ENCODE measurements around the gene DDX52.
"Not testable (repeated sequence)": the region's sequence is repeated elsewhere in the genome, so short reads cannot be mapped to it uniquely, and the experiment has no call there.

DDX52 gene

GRCh38 chr17:37643869-37644268 is 623 bp upstream of the DDX52 start:
- Histone ChIP-seq H3K27ac (ENCODE audit: low read depth, low read length) (no peak overlapping the region), H3K4me1 (ENCODE audit: control insufficient read depth, insufficient read depth, low read length) (peaks cover 6% of the 10 kb centered on the region), H3K9ac (ENCODE audit: low read length) (no peak overlapping the region), H3K36me3 (ENCODE audit: control insufficient read depth, insufficient read depth, low read length) (peaks cover 3% of the 10 kb centered on the region), H3K4me3 (ENCODE audit: low read length) (peak overlapping the region; percentile 85), H3K27me3 (ENCODE audit: control insufficient read depth, insufficient read depth, low read length) (no peaks in the 10 kb centered on the region)

GRCh38 chr17:37642681-37643080 is 565 bp downstream of the DDX52 start:
- Histone ChIP-seq H3K4me1 (ENCODE audit: control insufficient read depth, insufficient read depth, low read length) (peaks cover 6% of the 10 kb centered on the region), H3K27ac (ENCODE audit: low read depth, low read length) (peak overlapping the region; percentile 89), H3K9ac (ENCODE audit: low read length) (peak overlapping the region; percentile 87), H3K27me3 (ENCODE audit: control insufficient read depth, insufficient read depth, low read length) (no peaks in the 10 kb centered on the region), H3K36me3 (ENCODE audit: control insufficient read depth, insufficient read depth, low read length) (peaks cover 3% of the 10 kb centered on the region), H3K4me3 (ENCODE audit: low read length) (peak overlapping the region; percentile 85)

GRCh38 chr17:37640015-37640414 is 3.2 kb downstream of the DDX52 start:
- Histone ChIP-seq H3K27ac (ENCODE audit: low read depth, low read length) (no peak overlapping the region), H3K36me3 (ENCODE audit: control insufficient read depth, insufficient read depth, low read length) (peaks cover 7% of the 10 kb centered on the region), H3K4me1 (ENCODE audit: control insufficient read depth, insufficient read depth, low read length) (peaks cover 6% of the 10 kb centered on the region), H3K4me3 (ENCODE audit: low read length) (no peak overlapping the region), H3K27me3 (ENCODE audit: control insufficient read depth, insufficient read depth, low read length) (no peaks in the 10 kb centered on the region), H3K9ac (ENCODE audit: low read length) (no peak overlapping the region)

GRCh38 chr17:37637956-37638355 is 5.3 kb downstream of the DDX52 start:
- H3K9ac ChIP-seq (ENCODE audit: low read length) = no peak overlapping the region
- no peak overlapping the region for H3K4me3 ChIP-seq (ENCODE audit: low read length)
- H3K36me3 ChIP-seq (ENCODE audit: control insufficient read depth, insufficient read depth, low read length) = peaks cover 7% of the 10 kb centered on the region
- H3K27me3 ChIP-seq (ENCODE audit: control insufficient read depth, insufficient read depth, low read length) = no peaks in the 10 kb centered on the region
- peaks cover 6% of the 10 kb centered on the region for H3K4me1 ChIP-seq (ENCODE audit: control insufficient read depth, insufficient read depth, low read length)
- H3K27ac ChIP-seq (ENCODE audit: low read depth, low read length) = no peak overlapping the region

GRCh38 chr17:37616430-37616829 is 26.8 kb downstream of the DDX52 start:
- H3K27ac ChIP-seq (ENCODE audit: low read depth, low read length); H3K9ac ChIP-seq (ENCODE audit: low read length); H3K4me3 ChIP-seq (ENCODE audit: low read length); H3K36me3 ChIP-seq (ENCODE audit: control insufficient read depth, insufficient read depth, low read length); H3K27me3 ChIP-seq (ENCODE audit: control insufficient read depth, insufficient read depth, low read length); H3K4me1 ChIP-seq (ENCODE audit: control insufficient read depth, insufficient read depth, low read length): not testable (repeated sequence)

GRCh38 chr17:37614823-37615222 is 28.4 kb downstream of the DDX52 start:
- Histone ChIP-seq H3K36me3 (ENCODE audit: control insufficient read depth, insufficient read depth, low read length) (peaks cover 2% of the 10 kb centered on the region), H3K9ac (ENCODE audit: low read length) (no peak overlapping the region), H3K27ac (ENCODE audit: low read depth, low read length) (no peak overlapping the region), H3K27me3 (ENCODE audit: control insufficient read depth, insufficient read depth, low read length) (no peaks in the 10 kb centered on the region), H3K4me3 (ENCODE audit: low read length) (no peak overlapping the region), H3K4me1 (ENCODE audit: control insufficient read depth, insufficient read depth, low read length) (peaks cover under 1% of the 10 kb centered on the region)

- peaks cover 2% of the 10 kb centered on the region for H3K4me1 ChIP-seq (ENCODE audit: control insufficient read depth, insufficient read depth, low read length)
- peaks cover 2% of the 10 kb centered on the region for H3K36me3 ChIP-seq (ENCODE audit: control insufficient read depth, insufficient read depth, low read length)
- H3K27ac ChIP-seq (ENCODE audit: low read depth, low read length) = no peak overlapping the region
- no peak overlapping the region for H3K9ac ChIP-seq (ENCODE audit: low read length)
- H3K27me3 ChIP-seq (ENCODE audit: control insufficient read depth, insufficient read depth, low read length) = no peaks in the 10 kb centered on the region
- H3K4me3 ChIP-seq (ENCODE audit: low read length) = no peak overlapping the region
Observed at GRCh38 chr17:37614391-37614790, 28.9 kb downstream of the DDX52 start.

- Histone ChIP-seq H3K9ac (ENCODE audit: low read length) (no peak overlapping the region), H3K4me1 (ENCODE audit: control insufficient read depth, insufficient read depth, low read length) (peaks cover 6% of the 10 kb centered on the region), H3K4me3 (ENCODE audit: low read length) (no peak overlapping the region), H3K36me3 (ENCODE audit: control insufficient read depth, insufficient read depth, low read length) (peaks cover 2% of the 10 kb centered on the region), H3K27me3 (ENCODE audit: control insufficient read depth, insufficient read depth, low read length) (no peaks in the 10 kb centered on the region), H3K27ac (ENCODE audit: low read depth, low read length) (no peak overlapping the region)
Observed at GRCh38 chr17:37610971-37611370, 32.3 kb downstream of the DDX52 start.

GRCh38 chr17:37610041-37610420 is 33.2 kb downstream of the DDX52 start:
- peak overlapping the region; percentile 58 for H3K27ac ChIP-seq (ENCODE audit: low read depth, low read length)

GRCh38 chr17:37609170-37610040 is 33.8 kb downstream of the DDX52 start, which contains the start of gene SYNRG:
SYNRG (minus strand) TSS chr17:37609418; CDS start chr17:37609355, 63 bp downstream.
- peaks cover 6% of the 10 kb centered on the region for H3K4me1 ChIP-seq (ENCODE audit: control insufficient read depth, insufficient read depth, low read length)
- no peaks in the 10 kb centered on the region for H3K36me3 ChIP-seq (ENCODE audit: control insufficient read depth, insufficient read depth, low read length)
- H3K27me3 ChIP-seq (ENCODE audit: control insufficient read depth, insufficient read depth, low read length) = no peaks in the 10 kb centered on the region
- H3K9ac ChIP-seq (ENCODE audit: low read length) = peak within 1 kb of the TSS; percentile 80
- peak within 1 kb of the TSS; percentile 94 for H3K4me3 ChIP-seq (ENCODE audit: low read length)
- H3K27ac ChIP-seq (ENCODE audit: low read depth, low read length) = peak within 1 kb of the TSS; percentile 87

More at GRCh38 chr17:37610041-37610420, 33.2 kb downstream of the DDX52 start:
- peak overlapping the region; percentile 75 for H3K4me3 ChIP-seq (ENCODE audit: low read length)
- H3K36me3 ChIP-seq (ENCODE audit: control insufficient read depth, insufficient read depth, low read length); H3K27me3 ChIP-seq (ENCODE audit: control insufficient read depth, insufficient read depth, low read length); H3K4me1 ChIP-seq (ENCODE audit: control insufficient read depth, insufficient read depth, low read length); H3K9ac ChIP-seq (ENCODE audit: low read length): not testable (repeated sequence)

- H3K27me3 ChIP-seq (ENCODE audit: control insufficient read depth, insufficient read depth, low read length) = no peaks in the 10 kb centered on the region
- H3K27ac ChIP-seq (ENCODE audit: low read depth, low read length) = peak overlapping the region; percentile 87
- H3K9ac ChIP-seq (ENCODE audit: low read length) = peak overlapping the region; percentile 80
- peaks cover 6% of the 10 kb centered on the region for H3K4me1 ChIP-seq (ENCODE audit: control insufficient read depth, insufficient read depth, low read length)
- no peaks in the 10 kb centered on the region for H3K36me3 ChIP-seq (ENCODE audit: control insufficient read depth, insufficient read depth, low read length)
- H3K4me3 ChIP-seq (ENCODE audit: low read length) = peak overlapping the region; percentile 94
Observed at GRCh38 chr17:37608351-37609169, 34.7 kb downstream of the DDX52 start.

- Histone ChIP-seq H3K36me3 (ENCODE audit: control insufficient read depth, insufficient read depth, low read length) (no peaks in the 10 kb centered on the region), H3K27ac (ENCODE audit: low read depth, low read length) (no peak overlapping the region), H3K4me1 (ENCODE audit: control insufficient read depth, insufficient read depth, low read length) (peaks cover 6% of the 10 kb centered on the region), H3K9ac (ENCODE audit: low read length) (no peak overlapping the region), H3K27me3 (ENCODE audit: control insufficient read depth, insufficient read depth, low read length) (no peaks in the 10 kb centered on the region), H3K4me3 (ENCODE audit: low read length) (peak overlapping the region; percentile 94)
Observed at GRCh38 chr17:37607637-37608331, 35.5 kb downstream of the DDX52 start.

All from rectal smooth muscle tissue (tissue), 1 donor.